ENCODE data around the gene PMVK. TPM values are rescaled to one million over a fixed set of nuclear protein-coding genes. Genes with fewer than 3 reads are reported as not detected.

Gene PMVK
- total and polyA plus RNA-seq, 2 of the 4 experiments (the other 2 are of a cell fraction) = 9.0 to 28.1 TPM

DNA sequence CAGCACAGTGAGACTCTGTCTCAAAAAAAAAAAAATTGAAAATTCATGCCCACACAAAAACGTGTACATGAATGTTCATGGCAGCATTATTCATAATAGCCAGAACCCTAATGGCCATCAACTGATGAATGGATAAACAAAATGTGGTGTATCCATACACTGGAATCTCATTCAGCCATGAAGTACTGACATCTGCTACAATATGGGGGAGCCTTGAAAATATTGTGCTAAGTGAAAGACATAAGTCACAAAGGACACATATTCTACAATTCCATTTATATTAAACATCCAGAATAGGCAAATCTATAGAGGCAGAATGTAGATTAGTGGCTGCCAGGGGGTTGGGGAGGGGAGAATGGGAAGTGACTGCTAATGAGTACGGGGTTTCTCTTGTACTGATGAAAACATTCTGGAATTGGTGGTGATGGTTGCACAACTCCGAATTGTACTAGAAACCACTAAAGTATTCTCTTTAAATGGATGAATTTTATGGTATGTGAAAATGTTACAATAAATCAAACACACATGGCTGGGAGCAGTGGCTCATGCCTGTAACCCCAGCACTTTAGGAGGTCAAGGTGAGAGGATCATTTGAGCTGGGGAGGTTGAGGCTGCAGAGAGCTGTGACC, 33.5 kb downstream of the PMVK start:
- Histone ChIP-seq H4K91ac (ENCODE audit: insufficient read depth, low read depth, low read length) (no peak overlapping the region), H3K27me3 (ENCODE audit: control insufficient read depth, insufficient read depth, low read length) (peaks cover 17% of the 10 kb centered on the region), H2BK120ac (ENCODE audit: low read depth, low read length) (no peak overlapping the region), H3K9me1 (ENCODE audit: insufficient read depth, low read length) (no peaks in the 10 kb centered on the region), H3K23ac (ENCODE audit: low read depth, low read length) (no peak overlapping the region), H3K4me3 (ENCODE audit: insufficient read depth, low read depth, low read length) (no peak overlapping the region), H4K8ac (ENCODE audit: low read depth in 2 of 2, low read length in 2 of 2) (no peak overlapping the region), H4K5ac (ENCODE audit: low read depth, low read length) (no peak overlapping the region), H2BK15ac (ENCODE audit: low read depth, low read length) (no peak overlapping the region), H2AK5ac (ENCODE audit: low read depth, low read length) (no peak overlapping the region), H3K4me2 (ENCODE audit: low read depth, low read length) (no peak overlapping the region), H3K14ac (replicated peaks; ENCODE audit: low read depth, low read length) (no peak overlapping the region), H3K9ac (ENCODE audit: low read depth, low read length) (no peak overlapping the region), H2BK5ac (ENCODE audit: low read depth, low read length, poor library complexity, severe bottlenecking) (no peak overlapping the region), H3K27ac (ENCODE audit: insufficient read depth, low read length) (no peak overlapping the region), H3K9me3 (ENCODE audit: control insufficient read depth, insufficient read depth, low read length) (peaks cover 5% of the 10 kb centered on the region; the same call in 1 of the 2 replicates), H3K79me1 (ENCODE audit: low read depth in 1 of 2, low read length in 2 of 2) (no peaks in the 10 kb centered on the region), H3K4ac (ENCODE audit: low read depth, low read length) (no peak overlapping the region), H3K18ac (ENCODE audit: low read depth, low read length) (no peak overlapping the region), H4K20me1 (ENCODE audit: insufficient read depth, low read length) (no peaks in the 10 kb centered on the region), H3K56ac (ENCODE audit: extremely low read depth, insufficient read depth, low read length) (no peak overlapping the region), H2AFZ (replicated peaks; ENCODE audit: low read length, poor library complexity) (no peak overlapping the region), H2BK20ac (ENCODE audit: low read depth, low read length) (no peak overlapping the region), H3K4me1 (ENCODE audit: control insufficient read depth, insufficient read depth, low read length) (no peaks in the 10 kb centered on the region; the same call in 1 of the 2 replicates), H2AK9ac (replicated peaks; ENCODE audit: low read depth, low read length, poor library complexity) (no peak overlapping the region), H3K36me3 (ENCODE audit: control insufficient read depth, insufficient read depth, low read length) (no peaks in the 10 kb centered on the region)
- TF ChIP-seq SMC3 (IDR thresholded peaks at IDR 0.05; ENCODE audit: low read depth, low read length) (no peak), RAD21 (IDR thresholded peaks at IDR 0.05; ENCODE audit: low read length) (no peak), BHLHE40 (IDR thresholded peaks at IDR 0.05; ENCODE audit: low read depth, low read length) (no peak), CEBPB (IDR thresholded peaks at IDR 0.05; ENCODE audit: low read depth, low read length) (0 out of 2 replicates have a peak, but pooled peaks have one; percentile 6)
- TF ChIP-seq, protein P1, sequence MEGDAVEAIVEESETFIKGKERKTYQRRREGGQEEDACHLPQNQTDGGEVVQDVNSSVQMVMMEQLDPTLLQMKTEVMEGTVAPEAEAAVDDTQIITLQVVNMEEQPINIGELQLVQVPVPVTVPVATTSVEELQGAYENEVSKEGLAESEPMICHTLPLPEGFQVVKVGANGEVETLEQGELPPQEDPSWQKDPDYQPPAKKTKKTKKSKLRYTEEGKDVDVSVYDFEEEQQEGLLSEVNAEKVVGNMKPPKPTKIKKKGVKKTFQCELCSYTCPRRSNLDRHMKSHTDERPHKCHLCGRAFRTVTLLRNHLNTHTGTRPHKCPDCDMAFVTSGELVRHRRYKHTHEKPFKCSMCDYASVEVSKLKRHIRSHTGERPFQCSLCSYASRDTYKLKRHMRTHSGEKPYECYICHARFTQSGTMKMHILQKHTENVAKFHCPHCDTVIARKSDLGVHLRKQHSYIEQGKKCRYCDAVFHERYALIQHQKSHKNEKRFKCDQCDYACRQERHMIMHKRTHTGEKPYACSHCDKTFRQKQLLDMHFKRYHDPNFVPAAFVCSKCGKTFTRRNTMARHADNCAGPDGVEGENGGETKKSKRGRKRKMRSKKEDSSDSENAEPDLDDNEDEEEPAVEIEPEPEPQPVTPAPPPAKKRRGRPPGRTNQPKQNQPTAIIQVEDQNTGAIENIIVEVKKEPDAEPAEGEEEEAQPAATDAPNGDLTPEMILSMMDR (conservative IDR thresholded peaks at IDR 0.05; ENCODE audit: low read depth, low read length) = no peak
- TF ChIP-seq, protein P2, sequence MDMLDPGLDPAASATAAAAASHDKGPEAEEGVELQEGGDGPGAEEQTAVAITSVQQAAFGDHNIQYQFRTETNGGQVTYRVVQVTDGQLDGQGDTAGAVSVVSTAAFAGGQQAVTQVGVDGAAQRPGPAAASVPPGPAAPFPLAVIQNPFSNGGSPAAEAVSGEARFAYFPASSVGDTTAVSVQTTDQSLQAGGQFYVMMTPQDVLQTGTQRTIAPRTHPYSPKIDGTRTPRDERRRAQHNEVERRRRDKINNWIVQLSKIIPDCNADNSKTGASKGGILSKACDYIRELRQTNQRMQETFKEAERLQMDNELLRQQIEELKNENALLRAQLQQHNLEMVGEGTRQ (IDR thresholded peaks at IDR 0.05; ENCODE audit: low read depth, low read length) = no peak
- ChIA-PET CTCF (no interaction called here), POLR2A (ENCODE audit: unreplicated experiment) (no interaction called here)
- dilution Hi-C loops (cut with HindIII; ENCODE audit: low sequenced_read_pairs, unreplicated experiment) = no loop called here
- WGBS, 2 experiments (ENCODE audit: extremely low coverage in 2 of 2, insufficient read length in 1 of 2) = no CpG with 5 or more reads among the region's 3 CpGs
- ATAC-seq (ENCODE audit: low read depth) = no peak
- DNase-seq = no peak
- in situ Hi-C loops (cut with MboI; ENCODE audit: low sequenced_read_pairs) = no loop called here
- BruUV-seq (replicated peaks) = no TSS peak
- intact Hi-C loops (cut with micrococcal nuclease) = no loop called here

Measured in IMR-90 (cell line).